GM21381 (cell line): ENCODE results near the gene SLC38A3.

Source experiments
- ATAC-seq: cut with Tn5 transposase; IDR thresholded peaks from one replicate; pipeline ENCODE4 v1.9.1; 2021; ENCODE audit warnings: mild to moderate bottlenecking, moderate library complexity; ENCODE audit not compliant: unreplicated experiment

The SLC38A3 gene

GRCh38 chr3:50168791-50169190 is 36.3 kb upstream of the SLC38A3 start:
- no peak for ATAC-seq

- no peak for ATAC-seq
Observed at GRCh38 chr3:50169232-50169832, 35.7 kb upstream of the SLC38A3 start.

GRCh38 chr3:50169858-50170257 is 35.2 kb upstream of the SLC38A3 start:
- no peak for ATAC-seq

- no peak for ATAC-seq
Observed at GRCh38 chr3:50170689-50171088, 34.4 kb upstream of the SLC38A3 start.

- no peak for ATAC-seq
Observed at GRCh38 chr3:50171540-50172301, 33.4 kb upstream of the SLC38A3 start.

GRCh38 chr3:50172626-50173220 is 32.3 kb upstream of the SLC38A3 start:
- no peak for ATAC-seq

- no peak for ATAC-seq
Observed at GRCh38 chr3:50173685-50174516, 31.2 kb upstream of the SLC38A3 start.

GRCh38 chr3:50174517-50174895 is 30.6 kb upstream of the SLC38A3 start:
- ATAC-seq: no peak

- no peak for ATAC-seq
Observed at GRCh38 chr3:50174947-50175524, 30.0 kb upstream of the SLC38A3 start.

- ATAC-seq: no peak
Observed at GRCh38 chr3:50177346-50177745, 27.7 kb upstream of the SLC38A3 start.

- ATAC-seq: no peak
Observed at GRCh38 chr3:50179710-50180109, 25.4 kb upstream of the SLC38A3 start.

- ATAC-seq: no peak
Observed at GRCh38 chr3:50181985-50182384, 23.1 kb upstream of the SLC38A3 start.

- ATAC-seq: no peak
Observed at GRCh38 chr3:50182533-50183099, 22.5 kb upstream of the SLC38A3 start.

- ATAC-seq: no peak
Observed at GRCh38 chr3:50183755-50184154, 21.3 kb upstream of the SLC38A3 start.

GRCh38 chr3:50184242-50184978 is 20.7 kb upstream of the SLC38A3 start:
- no peak for ATAC-seq

GRCh38 chr3:50185230-50185629 is 19.8 kb upstream of the SLC38A3 start:
- ATAC-seq: no peak

- no peak for ATAC-seq
Observed at GRCh38 chr3:50186096-50186495, 19.0 kb upstream of the SLC38A3 start.

- ATAC-seq: no peak
Observed at GRCh38 chr3:50187750-50188149, 17.3 kb upstream of the SLC38A3 start.

GRCh38 chr3:50189274-50189673 is 15.8 kb upstream of the SLC38A3 start:
- no peak for ATAC-seq

GRCh38 chr3:50189989-50190388 is 15.1 kb upstream of the SLC38A3 start:
- ATAC-seq: no peak
